Amniotic stem cell (primary cell): ENCODE measurements around the gene GABRG3.

Source experiments
- DNase-seq: peaks from one replicate; lab custom pipeline; 2025; lab: John Stamatoyannopoulos, UW

The GABRG3 gene

GRCh38 chr15:27579738-27580137, 608.8 kb downstream of the GABRG3 start:
- no peak for DNase-seq

DNA sequence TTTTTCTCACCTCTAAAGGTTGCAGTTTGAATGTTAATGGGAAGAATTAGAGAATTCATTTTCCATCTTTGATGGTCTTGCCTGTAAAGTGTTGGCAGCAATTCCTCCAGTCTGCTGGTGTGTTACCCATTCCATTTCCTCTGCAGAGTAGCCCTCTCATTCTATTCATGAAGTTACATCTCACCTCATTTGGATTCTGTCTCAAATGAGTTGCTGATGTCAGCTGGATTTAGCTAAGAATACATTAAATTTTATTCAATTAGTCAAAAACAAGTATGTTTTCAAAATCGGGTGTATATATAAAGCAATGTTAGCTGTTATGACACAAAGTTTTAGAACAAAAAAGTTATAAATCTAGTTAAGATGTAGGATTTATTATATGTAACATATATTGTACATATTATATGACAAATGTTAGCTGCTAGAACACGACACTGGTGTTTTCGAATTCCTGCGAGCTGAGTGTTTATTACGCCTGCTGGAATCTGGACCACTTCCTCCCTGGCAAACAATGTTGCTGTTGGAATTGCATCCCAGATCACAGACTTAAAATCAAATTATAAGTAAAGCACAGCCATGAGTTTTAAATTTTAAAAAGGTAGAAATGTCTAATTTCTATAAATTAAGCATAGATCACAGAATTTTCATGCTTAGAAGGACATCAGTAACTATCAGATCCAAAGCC, 611.9 kb downstream of the GABRG3 start:
- DNase-seq: no peak

GRCh38 chr15:27583651-27584050, 612.7 kb downstream of the GABRG3 start:
- no peak for DNase-seq

DNA sequence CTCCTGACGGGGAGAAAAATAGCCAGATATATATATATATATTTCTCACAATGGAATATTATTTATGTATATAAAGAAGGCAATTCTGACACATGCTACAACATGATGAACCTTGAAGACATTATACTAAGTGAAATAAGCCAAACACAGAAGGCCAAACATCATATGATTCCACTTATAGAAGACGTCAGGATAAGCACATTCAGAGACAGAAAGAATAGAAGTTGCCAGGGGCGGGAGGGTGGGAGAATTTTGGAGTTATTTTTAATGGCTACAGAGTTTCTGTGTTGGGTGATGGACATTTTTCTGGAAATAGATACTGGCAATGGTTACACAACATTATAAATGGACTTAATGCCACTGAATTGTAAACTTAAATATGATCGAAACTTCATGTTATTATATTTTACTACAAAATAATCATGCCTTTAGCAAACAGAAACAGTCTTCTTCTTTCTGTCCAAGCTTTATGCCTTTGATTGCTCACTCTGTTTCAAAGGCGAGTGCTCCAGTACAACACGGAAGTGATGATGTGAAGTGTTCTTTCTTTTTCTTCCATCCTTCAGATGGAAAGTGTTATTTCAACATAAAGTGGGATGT, 614.2 kb downstream of the GABRG3 start:
- no peak for DNase-seq

- no peak for DNase-seq
Measured at GRCh38 chr15:27587810-27588209, 616.8 kb downstream of the GABRG3 start.

GRCh38 chr15:27589260-27589659, 618.3 kb downstream of the GABRG3 start:
- DNase-seq: no peak

GRCh38 chr15:27589782-27590181, 618.8 kb downstream of the GABRG3 start:
- no peak for DNase-seq
